HG03159 (cell line): ENCODE data around the gene PNPLA7.
"Not testable (repeated sequence)": the region's sequence is repeated elsewhere in the genome, so short reads cannot be mapped to it uniquely, and the experiment has no call there.

ENCODE experiments used
- ATAC-seq: cut with Tn5 transposase; IDR thresholded peaks from one replicate; pipeline ENCODE4 v1.9.1; 2021; ENCODE audit warnings: mild to moderate bottlenecking, moderate library complexity; ENCODE audit not compliant: unreplicated experiment

The PNPLA7 gene

DNA sequence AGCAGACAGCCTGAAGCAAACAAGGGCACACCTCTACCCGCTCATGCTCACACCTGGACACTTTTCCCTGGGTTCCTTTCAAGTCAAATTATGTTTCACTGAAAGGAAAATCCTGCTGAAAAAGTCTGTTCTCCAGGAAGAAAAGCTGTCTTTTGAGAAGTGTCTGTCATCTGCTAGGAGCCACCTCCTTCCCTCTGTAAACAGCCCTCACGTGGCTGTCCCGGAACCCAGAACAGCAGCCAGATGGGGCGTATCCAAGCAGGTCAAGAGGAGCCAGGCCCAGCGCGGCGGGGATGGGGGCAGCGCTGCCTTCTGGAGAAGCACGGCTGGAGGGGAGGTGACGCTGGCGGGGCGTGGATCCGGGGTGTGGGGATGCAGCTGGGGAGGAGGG lies at the start of gene PNPLA7:
TSS of gene PNPLA7 (minus strand) at position 172 of the 391 bp plus-strand sequence. CDS start 205 bp downstream, outside the sequence.
- ATAC-seq: no peak

DNA sequence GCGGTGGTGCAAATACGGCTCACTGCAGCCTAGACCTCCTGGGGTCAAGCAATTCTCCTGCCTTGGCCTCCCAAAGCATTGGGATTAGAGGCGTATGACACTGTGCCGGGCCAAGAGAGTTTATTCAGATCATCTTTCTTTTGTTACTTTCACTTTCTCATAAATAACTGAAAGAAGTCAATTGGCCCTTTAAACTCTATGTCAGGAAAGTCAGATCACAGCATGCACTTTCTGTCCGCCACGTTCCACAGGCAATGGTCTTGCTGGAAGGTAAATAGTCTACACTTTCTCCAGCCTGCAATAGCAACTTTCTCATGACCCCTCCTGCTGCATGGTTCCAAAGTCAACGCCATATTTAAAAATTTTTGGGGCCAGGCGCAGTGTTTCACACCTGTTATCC lies 48.7 kb upstream of the PNPLA7 start:
- ATAC-seq: no peak

DNA sequence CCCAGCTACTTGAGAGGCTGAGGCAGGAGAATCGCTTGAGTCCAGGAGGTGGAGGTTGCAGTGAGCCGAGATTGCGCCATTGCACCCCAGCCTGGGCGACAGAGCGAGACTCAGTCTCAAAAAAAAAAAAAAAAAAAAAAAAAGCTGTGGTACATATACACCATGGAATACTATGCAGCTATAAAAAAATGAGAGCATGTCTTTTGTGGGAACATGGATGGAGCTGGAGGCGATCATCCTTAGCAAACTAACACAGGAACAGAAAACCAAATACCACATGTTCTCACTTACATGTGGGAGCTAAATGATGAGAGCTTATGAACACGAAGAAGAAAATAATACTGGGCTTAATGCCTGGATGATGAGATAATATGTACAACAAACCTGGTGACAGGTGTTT lies 46.4 kb upstream of the PNPLA7 start:
- not testable (repeated sequence) for ATAC-seq

DNA sequence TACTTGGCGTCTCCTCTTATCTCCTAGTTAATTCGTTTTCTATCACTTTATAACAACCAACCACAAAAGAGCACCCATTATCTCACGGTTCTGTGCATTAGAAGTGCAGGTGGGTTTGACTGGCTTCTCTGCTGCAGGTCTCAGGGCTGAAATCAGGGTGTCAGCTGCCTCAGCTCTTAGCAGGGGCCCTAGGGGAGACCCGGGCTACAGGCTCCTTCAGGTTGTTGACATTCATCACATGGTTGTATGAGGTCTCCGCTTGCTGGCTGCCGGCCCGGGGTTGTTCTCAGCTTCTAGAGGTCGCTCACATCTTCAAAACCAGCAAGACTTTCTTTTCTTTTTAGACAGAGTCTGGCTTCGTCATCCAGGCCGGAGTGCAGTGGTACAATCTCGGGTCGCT lies 43.0 kb upstream of the PNPLA7 start:
- no peak for ATAC-seq

DNA sequence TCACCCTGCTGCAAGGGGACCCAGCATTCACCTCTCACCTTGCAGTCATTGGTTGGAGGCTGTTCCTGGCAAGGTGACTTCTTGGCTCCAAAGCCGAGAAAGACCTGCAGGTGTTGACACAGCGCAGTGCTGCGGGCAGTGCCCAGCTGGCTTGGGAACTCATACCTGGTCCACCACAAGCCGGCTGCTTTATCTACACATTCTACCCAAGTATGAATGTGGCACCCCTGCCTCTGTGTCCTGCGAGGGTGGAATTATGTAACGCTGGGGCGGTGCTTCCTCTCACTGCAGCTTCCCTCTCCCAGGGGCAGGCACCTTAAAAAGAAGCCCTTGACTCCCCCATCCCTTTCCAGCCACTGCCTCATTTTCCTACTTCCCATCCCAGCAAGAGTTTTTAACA lies 42.6 kb upstream of the PNPLA7 start:
- ATAC-seq: no peak

DNA sequence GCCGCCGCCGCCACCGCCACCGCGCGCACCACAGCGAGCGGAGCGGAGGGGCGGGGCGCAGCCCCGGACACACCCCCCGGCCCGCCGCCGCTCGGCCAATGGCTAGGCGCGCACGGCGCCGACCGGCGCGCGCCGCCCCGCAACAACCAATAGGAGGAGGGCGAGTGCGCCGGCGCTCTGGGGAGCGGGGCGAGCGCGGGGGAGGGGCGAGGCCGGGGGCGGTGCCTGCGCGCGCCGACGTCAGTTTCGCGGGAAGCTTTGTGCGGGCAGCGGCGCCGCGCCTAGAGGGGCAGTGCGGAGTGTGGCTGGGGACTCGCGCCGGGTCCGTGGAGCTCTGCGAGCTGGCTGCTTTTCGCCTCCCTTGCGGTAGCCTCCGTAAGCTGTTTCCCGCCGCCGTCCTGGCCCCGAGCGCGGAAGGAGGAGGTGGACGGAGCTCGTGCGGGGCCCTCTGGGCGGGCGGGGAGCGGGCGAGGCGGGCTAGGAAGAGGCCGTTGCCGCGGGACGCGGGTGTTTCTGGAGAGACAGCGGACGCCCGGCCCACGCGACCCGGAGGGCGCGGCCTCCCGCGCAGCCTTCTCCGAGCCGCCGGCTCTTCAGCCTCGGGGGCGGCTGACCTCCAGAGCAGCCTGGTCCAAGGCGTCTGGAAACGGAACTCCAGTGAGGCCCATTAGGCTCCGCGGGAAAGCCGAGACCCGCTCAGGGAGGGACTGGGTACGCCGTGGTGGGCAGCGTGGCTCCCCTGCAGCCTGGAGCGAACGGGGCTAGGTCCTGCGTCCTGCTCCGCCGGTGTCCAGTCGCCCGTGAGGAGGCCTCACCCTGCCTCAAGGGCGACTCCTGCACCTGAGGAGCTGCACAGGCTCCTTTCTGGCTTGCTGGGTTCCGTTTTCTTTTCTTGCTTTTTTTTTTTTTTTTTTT lies 40.5 kb upstream of the PNPLA7 start, which contains the start of gene ZMYND19:
TSS of gene ZMYND19 (minus strand) at position 44 of the 915 bp plus-strand sequence. CDS start 249 bp downstream, outside the sequence.
- peak; percentile 80 for ATAC-seq

DNA sequence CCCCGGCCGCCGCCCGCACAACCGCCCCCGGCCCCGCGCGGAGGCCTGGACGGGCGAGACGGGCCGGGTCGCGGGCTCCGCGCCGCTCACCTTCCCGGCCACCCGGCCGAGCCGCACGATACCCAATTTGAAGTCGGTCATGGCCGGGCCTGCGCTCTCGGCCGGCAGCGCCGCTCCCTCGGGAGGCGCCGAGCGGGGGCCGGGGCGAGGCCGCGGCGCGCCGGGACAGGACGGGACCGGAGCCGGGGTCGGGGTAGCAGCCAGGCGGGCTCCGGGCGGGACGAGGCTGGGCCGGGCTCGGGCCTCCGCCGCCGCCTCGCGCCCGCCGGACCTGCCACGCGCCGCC lies 39.9 kb upstream of the PNPLA7 start:
- peak; percentile 20 for ATAC-seq

DNA sequence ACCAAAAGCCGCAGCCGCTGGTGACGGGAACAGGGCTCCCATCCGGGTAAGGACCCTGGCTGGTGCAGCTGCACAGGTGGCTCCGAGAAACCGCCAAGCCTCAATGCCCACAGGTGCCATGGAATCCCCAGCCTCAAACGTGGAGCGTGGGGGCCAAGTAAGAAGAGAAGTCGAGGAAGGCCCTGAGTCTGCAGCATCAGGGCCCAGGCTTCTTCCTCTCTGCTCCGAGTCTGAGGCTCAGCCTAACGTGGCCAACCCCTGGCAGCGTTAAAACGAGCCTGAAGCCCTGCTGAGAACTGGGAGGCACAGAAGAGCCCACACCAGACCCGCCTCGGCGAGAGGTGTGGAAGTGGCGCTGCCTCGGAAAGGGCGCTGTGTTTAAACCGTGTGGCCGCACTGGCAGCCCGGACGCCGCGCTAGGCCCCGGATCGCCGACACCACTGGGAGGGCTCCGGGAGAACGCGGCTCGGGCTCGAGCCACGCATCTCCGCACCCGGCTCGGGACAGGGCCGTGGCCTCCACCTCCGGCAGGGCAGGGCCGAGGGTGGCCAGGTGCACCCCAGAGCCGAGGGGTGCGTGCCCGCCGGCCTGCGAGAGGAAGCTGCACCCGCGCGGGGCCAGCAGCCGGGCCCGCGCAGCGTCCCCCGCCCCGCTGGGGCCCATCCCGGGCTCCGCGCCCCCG lies 39.4 kb upstream of the PNPLA7 start:
- ATAC-seq: peak; percentile 29

DNA sequence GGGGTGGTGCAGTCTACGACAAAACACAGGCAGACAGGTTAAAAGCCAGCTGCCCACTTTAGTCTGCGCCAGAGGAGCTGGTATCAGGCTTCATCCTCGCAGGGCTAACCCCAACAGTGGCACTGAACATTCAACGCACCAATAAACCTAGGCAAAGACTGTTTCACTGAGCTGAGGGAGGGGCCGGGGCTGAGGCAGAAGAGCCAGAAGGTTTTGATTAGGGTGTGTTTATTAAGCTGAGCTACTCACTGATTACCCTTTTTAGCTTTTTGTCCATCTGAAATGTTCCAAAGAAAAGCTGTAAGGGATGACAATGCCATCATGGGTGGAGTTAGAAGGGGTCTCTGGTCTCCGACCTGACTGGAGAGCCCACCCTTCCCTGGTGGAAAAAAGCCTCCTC lies 38.7 kb upstream of the PNPLA7 start:
- no peak for ATAC-seq

DNA sequence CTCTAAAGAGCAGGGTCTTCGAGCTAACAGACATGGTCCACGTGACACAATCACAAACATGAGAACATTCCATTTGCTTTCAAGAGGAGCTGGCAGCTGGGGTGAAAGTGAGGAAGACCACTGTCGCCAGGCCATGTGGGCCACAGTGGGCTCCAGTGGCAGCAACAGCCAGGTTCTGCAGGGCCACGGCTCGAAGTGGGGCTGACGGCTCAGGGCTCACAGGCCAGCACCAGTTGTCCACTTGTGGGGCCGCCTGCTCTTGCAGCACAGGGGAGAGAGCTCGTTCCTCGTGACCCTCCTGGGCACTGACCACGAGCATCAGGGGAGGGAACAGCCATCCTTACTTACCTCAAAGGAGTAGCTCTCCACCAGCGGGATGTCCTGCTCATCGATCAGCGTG lies 38.1 kb upstream of the PNPLA7 start:
- no peak for ATAC-seq

DNA sequence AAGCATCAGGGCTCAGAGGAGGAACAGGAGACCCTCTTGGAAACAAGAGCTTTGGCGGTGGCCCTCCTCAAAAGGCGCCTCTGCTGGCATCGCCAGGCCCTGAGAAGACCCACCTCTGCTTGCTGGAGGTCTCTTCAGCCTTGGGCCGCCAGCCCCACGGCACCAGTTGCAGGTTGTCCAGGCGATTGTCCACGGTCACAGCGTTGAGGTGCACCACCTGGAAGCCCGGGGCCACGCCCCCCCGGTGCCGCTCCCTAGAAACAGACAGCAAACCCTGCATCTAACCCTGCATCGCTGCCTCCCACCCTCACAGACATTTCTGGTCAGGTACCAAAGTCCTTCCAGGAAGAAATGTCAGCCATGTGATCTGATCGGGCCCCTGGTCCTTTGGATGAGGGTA lies 36.7 kb upstream of the PNPLA7 start:
- no peak for ATAC-seq

DNA sequence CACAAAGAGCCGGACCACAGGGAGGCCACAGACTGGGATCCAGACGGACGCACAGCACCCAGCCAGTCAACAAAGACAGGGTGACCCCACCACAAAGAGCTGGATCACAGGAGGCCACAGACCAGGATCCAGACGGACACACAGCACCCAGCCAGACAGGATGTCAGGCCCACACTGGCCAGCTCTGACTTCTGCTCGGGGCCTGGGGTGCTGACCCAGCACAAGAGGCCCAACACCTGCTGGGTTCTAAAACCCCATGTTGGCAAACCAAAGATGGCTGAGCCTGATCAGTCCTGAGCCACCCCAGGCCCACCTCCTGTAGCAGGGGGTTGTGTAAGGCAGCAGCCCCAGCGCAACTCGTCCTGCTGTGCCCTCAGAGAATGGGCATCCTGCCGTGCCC lies 33.8 kb upstream of the PNPLA7 start:
- no peak for ATAC-seq

DNA sequence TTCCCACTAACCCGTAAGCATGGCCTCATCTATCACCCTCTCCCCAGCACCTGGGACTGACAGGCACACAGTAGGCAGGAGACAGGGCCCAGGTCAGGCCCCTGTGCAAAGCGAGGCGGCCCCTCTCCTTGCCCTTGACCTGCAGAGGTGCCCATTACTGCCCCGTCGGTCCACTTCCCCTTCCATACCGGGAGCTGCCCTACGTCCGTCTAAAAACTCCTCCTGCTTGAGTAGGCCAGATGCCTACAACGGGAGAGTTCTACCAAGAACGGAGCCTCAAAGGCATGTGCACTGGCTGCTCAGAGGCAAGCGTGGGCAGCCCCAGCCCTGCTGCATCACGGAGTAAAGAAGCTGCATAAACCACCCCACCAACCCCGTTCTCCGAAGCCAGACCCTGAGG lies 33.1 kb upstream of the PNPLA7 start:
- ATAC-seq: no peak

DNA sequence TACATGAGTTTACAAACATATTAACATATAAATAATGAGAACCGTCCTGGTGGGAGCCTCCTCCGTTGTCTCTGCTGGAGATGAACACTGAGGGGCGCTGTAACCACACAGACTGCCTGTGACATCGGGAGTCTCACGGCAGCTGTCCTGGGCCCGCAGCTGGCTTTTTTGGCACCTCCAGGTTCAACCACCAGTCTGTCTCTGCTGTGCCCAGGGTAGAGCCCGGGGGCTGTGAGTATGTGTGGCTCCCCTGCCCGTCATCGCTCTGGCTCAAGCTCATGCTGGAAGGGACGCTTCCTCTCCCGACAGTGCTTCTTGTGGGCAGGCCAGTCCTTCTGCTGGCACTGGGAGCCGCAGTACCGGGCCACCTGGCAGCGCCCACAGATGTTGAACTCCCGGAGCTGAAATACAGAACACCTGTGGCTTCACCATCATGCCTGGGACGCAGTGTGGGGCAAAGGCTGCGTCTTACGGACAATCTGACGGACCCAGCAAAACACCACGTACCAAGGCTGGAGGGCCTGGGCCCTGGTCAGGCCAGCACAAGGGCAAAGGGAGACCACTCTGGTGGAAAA lies 32.2 kb upstream of the PNPLA7 start:
- no peak for ATAC-seq

DNA sequence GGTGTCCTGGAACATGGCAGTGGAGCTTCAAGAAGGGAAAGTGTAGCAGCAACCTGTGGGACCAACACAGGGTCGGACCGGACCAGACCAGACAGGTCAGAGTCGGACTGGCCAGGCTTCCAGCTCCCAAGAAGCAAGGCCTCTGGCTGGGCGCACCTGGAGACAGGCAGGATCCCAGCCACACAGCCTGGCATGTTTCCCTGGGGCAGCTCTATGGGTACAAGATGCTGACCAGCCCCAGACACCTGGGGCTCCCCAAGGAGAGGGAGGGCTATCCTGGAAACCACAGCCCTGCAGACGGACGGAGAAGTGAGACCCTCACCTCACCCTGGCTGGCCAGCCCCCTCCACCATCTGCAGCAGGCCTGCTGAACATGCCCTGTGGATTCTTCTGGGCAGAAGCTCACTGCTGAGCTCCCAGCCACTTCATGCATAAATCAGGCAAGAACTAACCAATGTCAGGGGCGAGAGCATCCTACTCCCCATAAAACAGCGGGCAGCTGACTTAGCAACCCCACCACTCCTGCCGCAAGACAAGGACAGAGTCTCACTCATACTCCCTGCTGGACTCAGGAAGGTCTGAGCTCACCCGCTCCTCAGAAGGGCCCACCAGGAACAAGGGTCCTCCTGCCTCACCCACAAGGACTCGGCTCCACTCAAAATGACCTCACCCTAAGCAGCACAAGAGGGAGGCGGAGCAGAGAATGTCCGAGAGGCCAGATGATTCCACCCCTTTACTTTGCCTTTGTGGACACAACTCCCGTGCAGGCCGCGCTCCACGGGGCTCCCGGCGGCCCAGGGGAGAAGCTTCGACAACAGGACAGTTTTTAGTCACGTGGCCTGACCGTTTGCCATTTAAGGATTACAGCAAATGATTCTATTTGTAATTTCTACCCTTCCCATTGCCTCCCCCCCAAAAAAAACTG lies 31.4 kb upstream of the PNPLA7 start:
- no peak for ATAC-seq

DNA sequence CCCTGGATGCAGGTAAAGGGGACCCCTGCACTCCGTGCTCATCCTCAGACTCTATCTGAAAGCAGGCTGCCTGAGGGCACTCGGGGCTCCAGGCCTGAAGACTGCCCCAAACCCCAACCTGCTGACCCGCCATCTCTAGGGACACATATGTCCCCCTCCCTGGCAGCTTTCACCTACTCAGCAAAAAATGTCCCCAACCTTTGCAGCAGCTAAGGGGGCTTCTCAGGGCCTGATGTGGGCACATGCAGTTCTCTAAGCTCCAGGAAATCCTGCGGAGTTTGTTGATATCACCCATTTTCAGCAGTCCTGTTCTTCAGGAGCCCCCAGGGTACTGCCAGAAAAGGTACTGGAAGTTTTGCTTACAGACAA lies 30.7 kb upstream of the PNPLA7 start:
- ATAC-seq: no peak

DNA sequence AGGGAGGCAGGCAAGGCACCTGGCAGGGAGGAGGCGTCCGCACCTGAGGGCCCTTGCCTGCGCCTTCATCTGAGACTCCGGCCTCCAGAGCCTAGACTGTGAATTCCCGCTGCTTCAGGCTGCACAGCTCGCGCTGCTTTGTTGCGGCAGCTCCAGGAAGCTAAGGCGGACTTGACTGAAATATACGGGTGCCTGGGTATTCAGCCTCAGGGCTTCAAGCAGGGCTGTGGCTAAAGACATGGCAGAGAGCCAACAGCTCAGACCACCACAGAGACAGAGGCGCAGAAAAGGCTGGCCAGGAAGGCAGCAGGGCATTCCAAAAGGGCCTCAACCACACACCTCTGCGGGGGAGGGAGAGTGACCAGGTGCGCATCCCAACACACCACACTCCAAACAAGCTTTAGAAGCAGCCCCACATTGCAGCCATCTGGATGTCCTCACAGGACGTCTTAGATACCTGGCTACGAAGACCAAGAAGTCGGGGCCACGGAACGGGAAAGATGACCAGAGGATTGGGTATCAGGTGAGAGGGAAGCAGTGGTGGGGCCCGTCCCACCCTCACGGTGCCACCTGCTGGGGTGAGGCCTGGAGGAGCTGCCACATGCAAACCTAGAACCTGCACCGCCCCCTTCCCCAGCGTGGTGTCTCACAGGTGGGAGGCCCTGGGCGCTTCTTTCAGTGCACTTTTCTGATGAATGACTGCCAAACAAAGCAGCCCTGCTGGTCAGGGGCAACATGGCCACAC lies 30.2 kb upstream of the PNPLA7 start:
- ATAC-seq: no peak

DNA sequence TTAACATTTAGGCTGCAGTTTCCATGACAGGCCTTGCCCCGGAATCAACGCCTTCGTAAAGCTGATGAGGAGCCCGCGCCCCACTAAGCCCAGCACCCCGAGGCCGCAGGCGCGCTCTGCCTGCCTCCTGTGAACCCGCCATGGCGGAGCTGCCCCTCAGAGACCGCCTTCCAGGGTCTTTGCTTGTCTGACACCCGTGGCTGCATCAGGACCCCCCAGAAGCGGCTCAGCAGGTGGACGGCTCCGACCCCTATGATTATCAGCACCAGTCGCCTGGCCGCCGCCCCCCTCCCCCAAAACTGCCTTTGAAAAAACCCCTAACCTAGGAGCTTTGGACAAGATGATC lies 29.0 kb upstream of the PNPLA7 start:
- no peak for ATAC-seq

DNA sequence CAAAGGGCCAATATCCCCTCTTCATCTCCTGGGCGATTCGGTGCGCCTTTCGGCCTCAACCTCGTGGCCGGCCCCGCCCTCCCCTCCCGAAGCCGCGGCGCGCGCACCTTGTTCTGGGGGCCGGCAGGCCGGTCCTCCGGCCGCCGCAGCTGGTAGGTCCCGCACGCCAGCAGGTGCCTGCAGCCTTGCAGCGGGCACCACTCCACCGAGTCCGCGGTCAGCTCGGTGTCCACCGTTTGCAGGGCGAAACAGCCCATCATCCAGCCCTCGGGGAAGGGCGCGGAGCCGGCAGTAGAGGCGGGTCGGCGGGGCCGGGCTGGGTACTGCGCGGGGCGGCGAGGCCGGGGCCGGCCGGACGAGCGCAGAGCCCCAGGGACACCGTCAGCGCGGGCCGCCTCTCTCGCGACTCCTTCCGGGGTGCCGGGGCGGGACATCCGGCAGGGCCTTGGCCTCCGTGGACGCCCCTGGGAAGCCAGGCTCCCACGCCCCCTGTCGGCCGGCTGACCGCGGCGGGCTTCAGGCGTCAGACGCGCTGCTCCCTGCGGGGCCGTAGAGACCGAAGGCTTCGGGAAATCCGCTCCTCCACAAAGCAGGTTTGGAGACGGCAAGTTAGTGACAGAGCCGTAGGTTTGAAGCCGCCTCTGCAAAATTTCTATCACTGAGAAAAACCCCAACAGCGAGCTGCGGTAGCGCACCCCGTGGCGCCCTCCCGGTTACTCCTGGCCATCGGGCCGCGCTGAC lies 28.5 kb upstream of the PNPLA7 start, which contains the start of gene DPH7:
TSS of gene DPH7 (minus strand) at position 408 of the 741 bp plus-strand sequence. CDS start at position 260, 148 bp downstream.
- ATAC-seq: peak; percentile 92
